ENCODE results near the gene RGL1.

Gene RGL1

GRCh38 chr1:183966487-183966886, 161.6 kb downstream of the RGL1 start:
- H2AFZ ChIP-seq (ENCODE audit: low read depth, low read length) = no peak overlapping the region
- WGBS = 100% methylated on average over 3 of the region's 3 CpGs
- DNase-seq = no peak
- H2BK15ac ChIP-seq (ENCODE audit: low read depth, poor library complexity, severe bottlenecking) = no peak overlapping the region
- no peak overlapping the region for H3K14ac ChIP-seq (ENCODE audit: low read length in 2 of 2)
- no peak overlapping the region for H2BK5ac ChIP-seq (ENCODE audit: low read depth, low read length, poor library complexity, severe bottlenecking)
- no peak overlapping the region for H3K27ac ChIP-seq (ENCODE audit: low read length, poor library complexity, severe bottlenecking)
- H3K18ac ChIP-seq (ENCODE audit: low read depth in 1 of 2, low read length in 2 of 2) = no peak overlapping the region
- H3K36me3 ChIP-seq (ENCODE audit: control insufficient read depth in 1 of 2, insufficient read depth in 2 of 2, low read depth in 1 of 2, low read length in 2 of 2) = no peaks in the 10 kb centered on the region
- H3K4me3 ChIP-seq (ENCODE audit: insufficient read depth in 1 of 2, low read depth in 1 of 2, low read length in 2 of 2) = no peak overlapping the region
- H4K8ac ChIP-seq (ENCODE audit: low read length) = no peak overlapping the region
- no peak overlapping the region for H3K4me2 ChIP-seq (ENCODE audit: low read length, poor library complexity, severe bottlenecking)
- no peak overlapping the region for H2AK5ac ChIP-seq (ENCODE audit: low read length, severe bottlenecking)
- H3K9ac ChIP-seq (ENCODE audit: low read length) = no peak overlapping the region
- no peak overlapping the region for H4K91ac ChIP-seq (ENCODE audit: low read length)
- no peak overlapping the region for H3K23ac ChIP-seq (ENCODE audit: low read length in 2 of 2)
- no peak overlapping the region for H3K4ac ChIP-seq (ENCODE audit: low read depth in 1 of 2, low read length in 2 of 2)
- no peaks in the 10 kb centered on the region for H3K4me1 ChIP-seq (ENCODE audit: control insufficient read depth, insufficient read depth, low read depth, low read length)
- no peaks in the 10 kb centered on the region for H3K27me3 ChIP-seq (ENCODE audit: control insufficient read depth in 1 of 2, insufficient read depth in 1 of 2, low read length in 2 of 2)
- H3K9me3 ChIP-seq (ENCODE audit: control insufficient read depth, low read length) = no peaks in the 10 kb centered on the region
- no peak overlapping the region for H2BK12ac ChIP-seq (ENCODE audit: low read length in 2 of 2)
- no peaks in the 10 kb centered on the region for H3K79me1 ChIP-seq (replicated peaks; ENCODE audit: low read length, poor library complexity, severe bottlenecking)
- H2BK120ac ChIP-seq (ENCODE audit: low read depth, low read length) = no peak overlapping the region

GRCh38 chr1:183967914-183968313, 163.0 kb downstream of the RGL1 start:
- DNase-seq = no peak
- Histone ChIP-seq H3K9ac (ENCODE audit: low read length) (no peak overlapping the region), H3K4me1 (ENCODE audit: control insufficient read depth, insufficient read depth, low read depth, low read length) (no peaks in the 10 kb centered on the region), H3K4me3 (ENCODE audit: insufficient read depth in 1 of 2, low read depth in 1 of 2, low read length in 2 of 2) (no peak overlapping the region), H4K8ac (ENCODE audit: low read length) (no peak overlapping the region), H3K23ac (ENCODE audit: low read length in 2 of 2) (no peak overlapping the region), H2BK120ac (ENCODE audit: low read depth, low read length) (no peak overlapping the region), H2AFZ (ENCODE audit: low read depth, low read length) (no peak overlapping the region), H2BK12ac (ENCODE audit: low read length in 2 of 2) (no peak overlapping the region), H3K4ac (ENCODE audit: low read depth in 1 of 2, low read length in 2 of 2) (no peak overlapping the region), H3K18ac (ENCODE audit: low read depth in 1 of 2, low read length in 2 of 2) (no peak overlapping the region), H3K36me3 (ENCODE audit: control insufficient read depth in 1 of 2, insufficient read depth in 2 of 2, low read depth in 1 of 2, low read length in 2 of 2) (no peaks in the 10 kb centered on the region), H3K4me2 (ENCODE audit: low read length, poor library complexity, severe bottlenecking) (no peak overlapping the region), H3K27me3 (ENCODE audit: control insufficient read depth in 1 of 2, insufficient read depth in 1 of 2, low read length in 2 of 2) (no peaks in the 10 kb centered on the region), H3K9me3 (ENCODE audit: control insufficient read depth, low read length) (no peaks in the 10 kb centered on the region), H4K91ac (ENCODE audit: low read length) (no peak overlapping the region), H3K27ac (ENCODE audit: low read length, poor library complexity, severe bottlenecking) (no peak overlapping the region), H2AK5ac (ENCODE audit: low read length, severe bottlenecking) (no peak overlapping the region), H2BK15ac (ENCODE audit: low read depth, poor library complexity, severe bottlenecking) (no peak overlapping the region), H3K14ac (ENCODE audit: low read length in 2 of 2) (no peak overlapping the region), H2BK5ac (ENCODE audit: low read depth, low read length, poor library complexity, severe bottlenecking) (no peak overlapping the region), H3K79me1 (replicated peaks; ENCODE audit: low read length, poor library complexity, severe bottlenecking) (no peaks in the 10 kb centered on the region)
- WGBS = 100% methylated on average over 1 of the region's 2 CpGs

GRCh38 chr1:183968386-183968785, 163.5 kb downstream of the RGL1 start:
- WGBS = 77% methylated on average over 5 of the region's 5 CpGs
- Histone ChIP-seq H3K9ac (ENCODE audit: low read length) (no peak overlapping the region), H3K4me1 (ENCODE audit: control insufficient read depth, insufficient read depth, low read depth, low read length) (no peaks in the 10 kb centered on the region), H3K27ac (ENCODE audit: low read length, poor library complexity, severe bottlenecking) (no peak overlapping the region), H3K23ac (ENCODE audit: low read length in 2 of 2) (no peak overlapping the region), H3K14ac (ENCODE audit: low read length in 2 of 2) (no peak overlapping the region), H2AFZ (ENCODE audit: low read depth, low read length) (no peak overlapping the region), H4K8ac (ENCODE audit: low read length) (no peak overlapping the region), H2BK12ac (ENCODE audit: low read length in 2 of 2) (no peak overlapping the region), H2AK5ac (ENCODE audit: low read length, severe bottlenecking) (no peak overlapping the region), H3K36me3 (ENCODE audit: control insufficient read depth in 1 of 2, insufficient read depth in 2 of 2, low read depth in 1 of 2, low read length in 2 of 2) (no peaks in the 10 kb centered on the region), H3K18ac (ENCODE audit: low read depth in 1 of 2, low read length in 2 of 2) (no peak overlapping the region), H3K4ac (ENCODE audit: low read depth in 1 of 2, low read length in 2 of 2) (no peak overlapping the region), H2BK120ac (ENCODE audit: low read depth, low read length) (no peak overlapping the region), H4K91ac (ENCODE audit: low read length) (no peak overlapping the region), H3K4me2 (ENCODE audit: low read length, poor library complexity, severe bottlenecking) (no peak overlapping the region), H3K79me1 (replicated peaks; ENCODE audit: low read length, poor library complexity, severe bottlenecking) (no peaks in the 10 kb centered on the region), H2BK15ac (ENCODE audit: low read depth, poor library complexity, severe bottlenecking) (no peak overlapping the region), H3K9me3 (ENCODE audit: control insufficient read depth, low read length) (no peaks in the 10 kb centered on the region), H3K27me3 (ENCODE audit: control insufficient read depth in 1 of 2, insufficient read depth in 1 of 2, low read length in 2 of 2) (no peaks in the 10 kb centered on the region), H2BK5ac (ENCODE audit: low read depth, low read length, poor library complexity, severe bottlenecking) (no peak overlapping the region), H3K4me3 (ENCODE audit: insufficient read depth in 1 of 2, low read depth in 1 of 2, low read length in 2 of 2) (no peak overlapping the region)
- no peak for DNase-seq

GRCh38 chr1:183970516-183971300, 165.8 kb downstream of the RGL1 start:
- H3K23ac ChIP-seq (ENCODE audit: low read length in 2 of 2) = no peak overlapping the region
- no peaks in the 10 kb centered on the region for H3K79me1 ChIP-seq (replicated peaks; ENCODE audit: low read length, poor library complexity, severe bottlenecking)
- no peak overlapping the region for H3K4me3 ChIP-seq (ENCODE audit: insufficient read depth in 1 of 2, low read depth in 1 of 2, low read length in 2 of 2)
- no peak overlapping the region for H2AFZ ChIP-seq (ENCODE audit: low read depth, low read length)
- no peak overlapping the region for H3K14ac ChIP-seq (ENCODE audit: low read length in 2 of 2)
- H3K4ac ChIP-seq (ENCODE audit: low read depth in 1 of 2, low read length in 2 of 2) = no peak overlapping the region
- no peaks in the 10 kb centered on the region for H3K4me1 ChIP-seq (ENCODE audit: control insufficient read depth, insufficient read depth, low read depth, low read length)
- H3K9ac ChIP-seq (ENCODE audit: low read length) = no peak overlapping the region
- H3K4me2 ChIP-seq (ENCODE audit: low read length, poor library complexity, severe bottlenecking) = no peak overlapping the region
- 89% methylated on average over 3 of the region's 4 CpGs for WGBS
- no peaks in the 10 kb centered on the region for H3K36me3 ChIP-seq (ENCODE audit: control insufficient read depth in 1 of 2, insufficient read depth in 2 of 2, low read depth in 1 of 2, low read length in 2 of 2)
- H4K8ac ChIP-seq (ENCODE audit: low read length) = no peak overlapping the region
- no peak overlapping the region for H3K27ac ChIP-seq (ENCODE audit: low read length, poor library complexity, severe bottlenecking)
- peak; percentile 20 for DNase-seq
- no peak overlapping the region for H2AK5ac ChIP-seq (ENCODE audit: low read length, severe bottlenecking)
- no peak overlapping the region for H2BK120ac ChIP-seq (ENCODE audit: low read depth, low read length)
- no peak overlapping the region for H4K91ac ChIP-seq (ENCODE audit: low read length)
- H3K18ac ChIP-seq (ENCODE audit: low read depth in 1 of 2, low read length in 2 of 2) = no peak overlapping the region
- H3K27me3 ChIP-seq (ENCODE audit: control insufficient read depth in 1 of 2, insufficient read depth in 1 of 2, low read length in 2 of 2) = no peaks in the 10 kb centered on the region
- no peak overlapping the region for H2BK15ac ChIP-seq (ENCODE audit: low read depth, poor library complexity, severe bottlenecking)
- H2BK12ac ChIP-seq (ENCODE audit: low read length in 2 of 2) = no peak overlapping the region
- H2BK5ac ChIP-seq (ENCODE audit: low read depth, low read length, poor library complexity, severe bottlenecking) = no peak overlapping the region
- no peaks in the 10 kb centered on the region for H3K9me3 ChIP-seq (ENCODE audit: control insufficient read depth, low read length)

All from mesenchymal stem cell (in vitro differentiated cells and primary cell).